ENCODE data around the gene ALDH4A1. TPM values are rescaled to one million over a fixed set of nuclear protein-coding genes. Genes with fewer than 3 reads are reported as not detected.

Gene ALDH4A1
- total and polyA plus RNA-seq, 2 experiments from 2014 or later = 11.3 to 33.8 TPM

DNA sequence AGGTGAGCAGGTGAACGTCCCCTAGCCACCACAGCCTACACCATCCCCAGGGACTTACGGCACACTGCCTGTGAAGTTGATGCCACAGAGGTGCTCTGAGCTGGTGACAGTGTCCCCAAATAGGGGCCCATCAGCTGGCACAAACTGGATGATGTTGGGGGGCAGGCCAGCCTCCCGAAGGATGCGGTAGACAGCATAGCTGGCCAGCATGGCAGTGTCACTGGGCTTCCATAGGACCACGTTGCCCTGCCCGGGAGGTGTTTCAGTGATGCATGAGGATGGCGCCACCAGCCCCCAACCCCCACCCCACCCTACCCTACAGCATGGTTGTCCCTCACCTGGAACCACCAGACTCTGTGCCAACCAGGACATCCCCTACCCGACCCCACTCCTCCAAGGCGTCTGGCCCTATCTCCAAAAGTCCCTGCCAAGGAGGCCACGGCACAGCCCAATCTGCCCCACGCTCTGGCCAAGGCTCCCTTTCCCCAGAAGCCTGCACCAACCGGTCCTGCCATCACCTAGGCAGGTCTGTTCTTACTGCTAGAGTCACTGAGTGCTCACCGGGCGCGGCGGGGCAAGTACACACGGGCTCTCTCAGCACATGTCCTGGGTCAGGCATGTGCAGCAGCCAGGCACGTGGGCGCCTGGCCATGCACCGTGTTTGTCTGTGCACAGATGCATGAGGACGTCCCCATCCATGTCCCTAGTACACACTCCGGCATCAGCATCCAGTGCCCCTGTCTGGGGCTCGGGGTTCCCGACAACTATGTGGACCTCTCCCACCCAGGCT, 20.5 kb downstream of the ALDH4A1 start:
- ATAC-seq (no peak), DNase-seq (ENCODE audit: low spot score) (no peak)
- H3K79me2 ChIP-seq (replicated peaks; ENCODE audit: insufficient read depth) = no peaks in the 10 kb centered on the region
- no peaks in the 10 kb centered on the region for H3K9me3 Mint-ChIP-seq
- TF ChIP-seq EZH2 (IDR thresholded peaks at IDR 0.05; ENCODE audit: low read depth, unreplicated experiment) = no peak
- TF ChIP-seq STAT1 (IDR thresholded peaks at IDR 0.05; ENCODE audit: unreplicated experiment) = no peak
- TF ChIP-seq EZH2phosphoT487 (IDR thresholded peaks at IDR 0.05; ENCODE audit: unreplicated experiment) = no peak
- no peak for TF ChIP-seq POLR2AphosphoS5 (IDR thresholded peaks at IDR 0.05; ENCODE audit: low read depth)
- TF ChIP-seq, protein P1, sequence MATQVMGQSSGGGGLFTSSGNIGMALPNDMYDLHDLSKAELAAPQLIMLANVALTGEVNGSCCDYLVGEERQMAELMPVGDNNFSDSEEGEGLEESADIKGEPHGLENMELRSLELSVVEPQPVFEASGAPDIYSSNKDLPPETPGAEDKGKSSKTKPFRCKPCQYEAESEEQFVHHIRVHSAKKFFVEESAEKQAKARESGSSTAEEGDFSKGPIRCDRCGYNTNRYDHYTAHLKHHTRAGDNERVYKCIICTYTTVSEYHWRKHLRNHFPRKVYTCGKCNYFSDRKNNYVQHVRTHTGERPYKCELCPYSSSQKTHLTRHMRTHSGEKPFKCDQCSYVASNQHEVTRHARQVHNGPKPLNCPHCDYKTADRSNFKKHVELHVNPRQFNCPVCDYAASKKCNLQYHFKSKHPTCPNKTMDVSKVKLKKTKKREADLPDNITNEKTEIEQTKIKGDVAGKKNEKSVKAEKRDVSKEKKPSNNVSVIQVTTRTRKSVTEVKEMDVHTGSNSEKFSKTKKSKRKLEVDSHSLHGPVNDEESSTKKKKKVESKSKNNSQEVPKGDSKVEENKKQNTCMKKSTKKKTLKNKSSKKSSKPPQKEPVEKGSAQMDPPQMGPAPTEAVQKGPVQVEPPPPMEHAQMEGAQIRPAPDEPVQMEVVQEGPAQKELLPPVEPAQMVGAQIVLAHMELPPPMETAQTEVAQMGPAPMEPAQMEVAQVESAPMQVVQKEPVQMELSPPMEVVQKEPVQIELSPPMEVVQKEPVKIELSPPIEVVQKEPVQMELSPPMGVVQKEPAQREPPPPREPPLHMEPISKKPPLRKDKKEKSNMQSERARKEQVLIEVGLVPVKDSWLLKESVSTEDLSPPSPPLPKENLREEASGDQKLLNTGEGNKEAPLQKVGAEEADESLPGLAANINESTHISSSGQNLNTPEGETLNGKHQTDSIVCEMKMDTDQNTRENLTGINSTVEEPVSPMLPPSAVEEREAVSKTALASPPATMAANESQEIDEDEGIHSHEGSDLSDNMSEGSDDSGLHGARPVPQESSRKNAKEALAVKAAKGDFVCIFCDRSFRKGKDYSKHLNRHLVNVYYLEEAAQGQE (IDR thresholded peaks at IDR 0.05; ENCODE audit: unreplicated experiment) = no peak
- no peak for TF ChIP-seq ZNF114 (CRISPR knock-in tag; IDR thresholded peaks at IDR 0.05)
- peaks cover 5% of the 10 kb centered on the region; the same call in 1 of the 2 replicates for H3K4me1 ChIP-seq (ENCODE audit: insufficient read depth)
- no peak overlapping the region for H3K27ac ChIP-seq (ENCODE audit: low read depth)
- H3K4me3 ChIP-seq = no peak overlapping the region
- H3K9me2 ChIP-seq (ENCODE audit: insufficient read depth) = no peaks in the 10 kb centered on the region
- H4K20me1 ChIP-seq (replicated peaks; ENCODE audit: insufficient read depth) = no peaks in the 10 kb centered on the region
- no peaks in the 10 kb centered on the region for H3K4me1 Mint-ChIP-seq
- peaks cover 3% of the 10 kb centered on the region for H3K27me3 Mint-ChIP-seq (ENCODE audit: insufficient read depth, low read depth, poor library complexity)
- no peaks in the 10 kb centered on the region for H3F3A ChIP-seq (replicated peaks; ENCODE audit: low read depth)
- peaks cover 8% of the 10 kb centered on the region; the same call in 2 of the 3 replicates for H3K36me3 Mint-ChIP-seq (ENCODE audit: low read depth)
- H3K27ac Mint-ChIP-seq = no peak overlapping the region
- H3K4me3 Mint-ChIP-seq = no peak overlapping the region; the same call in 2 of the 3 replicates
- no peak overlapping the region for H3K4me2 ChIP-seq
- no peaks in the 10 kb centered on the region for H3K36me3 ChIP-seq (ENCODE audit: insufficient read depth)
- H3K27me3 ChIP-seq (ENCODE audit: insufficient read depth) = no peaks in the 10 kb centered on the region
- H2AFZ ChIP-seq = no peak overlapping the region

DNA sequence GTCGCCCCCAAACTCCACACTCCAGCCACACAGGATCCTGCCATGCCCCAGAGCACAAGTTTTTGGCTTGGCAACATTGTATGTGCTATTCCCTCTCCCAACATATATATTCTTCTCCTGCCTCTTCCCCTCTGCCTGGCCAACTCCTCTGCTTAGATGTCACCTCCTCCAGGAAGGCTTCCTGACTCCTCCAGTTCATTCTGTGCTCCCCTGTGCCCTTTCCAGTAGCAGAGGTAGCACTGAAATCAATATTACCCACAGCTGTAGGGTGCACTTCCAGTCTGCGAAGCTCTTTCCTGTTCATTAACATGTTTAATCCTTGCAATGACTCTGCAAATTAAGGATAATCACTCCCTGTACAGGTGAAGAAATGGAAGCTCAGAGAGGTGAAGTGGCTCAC, 21.2 kb downstream of the ALDH4A1 start:
- Histone ChIP-seq H3K4me1 (ENCODE audit: insufficient read depth) (peaks cover 5% of the 10 kb centered on the region; the same call in 1 of the 2 replicates), H4K20me1 (replicated peaks; ENCODE audit: insufficient read depth) (no peaks in the 10 kb centered on the region), H3K27ac (ENCODE audit: low read depth) (no peak overlapping the region), H3F3A (replicated peaks; ENCODE audit: low read depth) (no peaks in the 10 kb centered on the region), H3K4me3 (no peak overlapping the region), H2AFZ (no peak overlapping the region), H3K4me2 (no peak overlapping the region), H3K9me2 (ENCODE audit: insufficient read depth) (no peaks in the 10 kb centered on the region), H3K36me3 (ENCODE audit: insufficient read depth) (no peaks in the 10 kb centered on the region), H3K27me3 (ENCODE audit: insufficient read depth) (no peaks in the 10 kb centered on the region), H3K79me2 (replicated peaks; ENCODE audit: insufficient read depth) (no peaks in the 10 kb centered on the region)
- ATAC-seq = no peak
- Mint-ChIP-seq H3K27me3 (ENCODE audit: insufficient read depth, low read depth, poor library complexity) (peaks cover 3% of the 10 kb centered on the region), H3K27ac (no peak overlapping the region), H3K4me1 (no peaks in the 10 kb centered on the region), H3K4me3 (no peak overlapping the region), H3K36me3 (ENCODE audit: low read depth) (peaks cover 8% of the 10 kb centered on the region; the same call in 2 of the 3 replicates), H3K9me3 (no peaks in the 10 kb centered on the region)
- DNase-seq (ENCODE audit: low spot score) = no peak
- no peak for TF ChIP-seq POLR2AphosphoS5 (IDR thresholded peaks at IDR 0.05; ENCODE audit: low read depth)
- no peak for TF ChIP-seq EZH2phosphoT487 (IDR thresholded peaks at IDR 0.05; ENCODE audit: unreplicated experiment)
- no peak for TF ChIP-seq NANOG (IDR thresholded peaks at IDR 0.05; ENCODE audit: borderline replicate concordance)
- TF ChIP-seq, protein P2, sequence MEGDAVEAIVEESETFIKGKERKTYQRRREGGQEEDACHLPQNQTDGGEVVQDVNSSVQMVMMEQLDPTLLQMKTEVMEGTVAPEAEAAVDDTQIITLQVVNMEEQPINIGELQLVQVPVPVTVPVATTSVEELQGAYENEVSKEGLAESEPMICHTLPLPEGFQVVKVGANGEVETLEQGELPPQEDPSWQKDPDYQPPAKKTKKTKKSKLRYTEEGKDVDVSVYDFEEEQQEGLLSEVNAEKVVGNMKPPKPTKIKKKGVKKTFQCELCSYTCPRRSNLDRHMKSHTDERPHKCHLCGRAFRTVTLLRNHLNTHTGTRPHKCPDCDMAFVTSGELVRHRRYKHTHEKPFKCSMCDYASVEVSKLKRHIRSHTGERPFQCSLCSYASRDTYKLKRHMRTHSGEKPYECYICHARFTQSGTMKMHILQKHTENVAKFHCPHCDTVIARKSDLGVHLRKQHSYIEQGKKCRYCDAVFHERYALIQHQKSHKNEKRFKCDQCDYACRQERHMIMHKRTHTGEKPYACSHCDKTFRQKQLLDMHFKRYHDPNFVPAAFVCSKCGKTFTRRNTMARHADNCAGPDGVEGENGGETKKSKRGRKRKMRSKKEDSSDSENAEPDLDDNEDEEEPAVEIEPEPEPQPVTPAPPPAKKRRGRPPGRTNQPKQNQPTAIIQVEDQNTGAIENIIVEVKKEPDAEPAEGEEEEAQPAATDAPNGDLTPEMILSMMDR (conservative IDR thresholded peaks at IDR 0.05; ENCODE audit: low read depth in 2 of 2) = no peak
- TF ChIP-seq, protein P3, sequence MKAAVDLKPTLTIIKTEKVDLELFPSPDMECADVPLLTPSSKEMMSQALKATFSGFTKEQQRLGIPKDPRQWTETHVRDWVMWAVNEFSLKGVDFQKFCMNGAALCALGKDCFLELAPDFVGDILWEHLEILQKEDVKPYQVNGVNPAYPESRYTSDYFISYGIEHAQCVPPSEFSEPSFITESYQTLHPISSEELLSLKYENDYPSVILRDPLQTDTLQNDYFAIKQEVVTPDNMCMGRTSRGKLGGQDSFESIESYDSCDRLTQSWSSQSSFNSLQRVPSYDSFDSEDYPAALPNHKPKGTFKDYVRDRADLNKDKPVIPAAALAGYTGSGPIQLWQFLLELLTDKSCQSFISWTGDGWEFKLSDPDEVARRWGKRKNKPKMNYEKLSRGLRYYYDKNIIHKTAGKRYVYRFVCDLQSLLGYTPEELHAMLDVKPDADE (IDR thresholded peaks at IDR 0.05) = no peak
